ENCODE measurements around the gene DSCAML1. TPM values are rescaled to one million over a fixed set of nuclear protein-coding genes. Genes with fewer than 3 reads are reported as not detected.

DSCAML1 gene
- total and polyA plus RNA-seq, 12 donors: 0.16 to 1.5 (median 0.57) TPM

DNA sequence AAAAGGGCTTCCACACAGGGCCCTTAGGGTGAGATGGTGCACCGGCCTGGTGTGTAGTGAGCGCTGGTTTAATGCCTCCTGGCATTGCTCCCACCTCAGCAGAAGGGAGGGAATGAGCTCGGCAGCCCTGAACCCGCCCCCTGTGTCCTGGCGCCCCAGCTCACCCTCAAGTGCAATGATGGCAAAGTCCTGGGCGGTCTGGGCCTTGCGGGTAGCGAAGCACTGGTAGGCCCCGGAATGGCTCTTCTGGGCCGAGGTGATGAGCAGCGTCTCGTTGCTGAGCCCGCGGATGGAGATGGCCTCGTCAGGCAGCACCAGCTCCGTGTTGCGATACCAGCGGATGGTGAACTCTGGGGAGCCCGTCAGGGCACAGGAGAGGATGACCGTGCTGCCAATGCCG lies 276.1 kb downstream of the DSCAML1 start:
- WGBS, 2 donors: 93 to 97% methylated on average over 21 of the region's 21 CpGs
- intact Hi-C loops (cut with DNase I): no loop called here
- H3K27me3 ChIP-seq: no peaks in the 10 kb centered on the region
- H3K4me3 ChIP-seq: no peak overlapping the region
- H3K9me3 ChIP-seq: no peaks in the 10 kb centered on the region
- no peaks in the 10 kb centered on the region for H3K4me1 ChIP-seq
- peaks cover 0 to 40% (median 0%) of the 10 kb centered on the region in 9 donors for H3K36me3 ChIP-seq
- no peak overlapping the region for H3K27ac ChIP-seq
- DNase-seq: no peak
- TF ChIP-seq, protein P1, sequence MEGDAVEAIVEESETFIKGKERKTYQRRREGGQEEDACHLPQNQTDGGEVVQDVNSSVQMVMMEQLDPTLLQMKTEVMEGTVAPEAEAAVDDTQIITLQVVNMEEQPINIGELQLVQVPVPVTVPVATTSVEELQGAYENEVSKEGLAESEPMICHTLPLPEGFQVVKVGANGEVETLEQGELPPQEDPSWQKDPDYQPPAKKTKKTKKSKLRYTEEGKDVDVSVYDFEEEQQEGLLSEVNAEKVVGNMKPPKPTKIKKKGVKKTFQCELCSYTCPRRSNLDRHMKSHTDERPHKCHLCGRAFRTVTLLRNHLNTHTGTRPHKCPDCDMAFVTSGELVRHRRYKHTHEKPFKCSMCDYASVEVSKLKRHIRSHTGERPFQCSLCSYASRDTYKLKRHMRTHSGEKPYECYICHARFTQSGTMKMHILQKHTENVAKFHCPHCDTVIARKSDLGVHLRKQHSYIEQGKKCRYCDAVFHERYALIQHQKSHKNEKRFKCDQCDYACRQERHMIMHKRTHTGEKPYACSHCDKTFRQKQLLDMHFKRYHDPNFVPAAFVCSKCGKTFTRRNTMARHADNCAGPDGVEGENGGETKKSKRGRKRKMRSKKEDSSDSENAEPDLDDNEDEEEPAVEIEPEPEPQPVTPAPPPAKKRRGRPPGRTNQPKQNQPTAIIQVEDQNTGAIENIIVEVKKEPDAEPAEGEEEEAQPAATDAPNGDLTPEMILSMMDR (IDR thresholded peaks at IDR 0.05): no peak
- no peak for ATAC-seq

DNA sequence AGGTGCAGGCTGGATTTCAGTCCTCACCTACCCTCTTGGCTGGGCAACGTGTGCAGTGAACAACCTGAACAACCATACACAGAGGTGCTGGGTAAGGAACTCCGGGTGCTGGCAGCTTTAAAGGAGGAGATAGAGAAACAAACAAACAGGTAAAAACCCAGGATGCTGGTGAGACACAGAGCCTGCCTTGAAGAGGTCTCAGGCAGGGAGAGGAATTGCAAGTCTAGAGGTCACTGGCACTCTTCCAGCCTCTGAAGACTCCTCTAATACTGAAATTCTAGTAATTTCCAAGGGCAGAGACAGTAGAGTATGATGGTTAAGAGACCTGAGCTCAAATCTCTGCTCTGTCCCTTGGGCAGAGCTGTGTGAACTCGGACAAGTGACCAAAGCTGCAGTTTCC lies 276.8 kb downstream of the DSCAML1 start:
- Histone ChIP-seq H3K27ac (no peak overlapping the region), H3K27me3 (no peaks in the 10 kb centered on the region), H3K9me3 (no peaks in the 10 kb centered on the region), H3K36me3 (peaks cover 0 to 40% (median 0%) of the 10 kb centered on the region in 9 donors), H3K4me3 (no peak overlapping the region), H3K4me1 (no peaks in the 10 kb centered on the region)
- TF ChIP-seq, protein P1 (IDR thresholded peaks at IDR 0.05): no peak
- DNase-seq (no peak), ATAC-seq (no peak)
- 88 to 90% methylated on average over 3 of the region's 3 CpGs for WGBS, 2 donors
- intact Hi-C loops (cut with DNase I): no loop called here

DNA sequence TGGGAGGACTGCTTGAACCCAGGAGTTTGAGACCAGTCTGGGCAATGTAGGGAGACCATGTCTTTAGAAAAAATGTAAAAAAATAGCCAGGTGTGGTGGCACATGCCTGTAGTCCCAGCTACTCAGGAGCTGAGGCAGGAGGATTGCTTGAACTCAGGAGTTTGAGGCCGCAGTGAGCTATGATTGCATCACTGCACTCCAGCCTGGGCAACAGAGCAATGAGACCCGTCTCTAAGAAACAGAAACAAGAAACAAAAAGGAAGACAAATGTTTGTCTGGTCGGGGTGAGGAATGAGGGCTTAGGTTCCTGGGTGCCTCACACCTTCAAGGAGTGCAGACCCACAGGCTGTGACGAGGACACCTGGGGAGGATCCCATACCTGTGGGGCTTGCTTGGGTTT lies 277.4 kb downstream of the DSCAML1 start:
- Histone ChIP-seq H3K4me1 (no peaks in the 10 kb centered on the region), H3K9me3 (no peaks in the 10 kb centered on the region), H3K27me3 (no peaks in the 10 kb centered on the region), H3K4me3 (no peak overlapping the region), H3K36me3 (peaks cover 0 to 40% (median 0%) of the 10 kb centered on the region in 9 donors), H3K27ac (no peak overlapping the region)
- TF ChIP-seq, protein P1 (IDR thresholded peaks at IDR 0.05): no peak
- ATAC-seq (no peak), DNase-seq (no peak)
- intact Hi-C loops (cut with DNase I): loop anchor here in 1 of 10 donors (10.0 kb wide), 1 partner anchor 125 kb away; no protein-coding TSS in a partner anchor
- 83 to 85% methylated on average over 4 of the region's 4 CpGs for WGBS, 2 donors

DNA sequence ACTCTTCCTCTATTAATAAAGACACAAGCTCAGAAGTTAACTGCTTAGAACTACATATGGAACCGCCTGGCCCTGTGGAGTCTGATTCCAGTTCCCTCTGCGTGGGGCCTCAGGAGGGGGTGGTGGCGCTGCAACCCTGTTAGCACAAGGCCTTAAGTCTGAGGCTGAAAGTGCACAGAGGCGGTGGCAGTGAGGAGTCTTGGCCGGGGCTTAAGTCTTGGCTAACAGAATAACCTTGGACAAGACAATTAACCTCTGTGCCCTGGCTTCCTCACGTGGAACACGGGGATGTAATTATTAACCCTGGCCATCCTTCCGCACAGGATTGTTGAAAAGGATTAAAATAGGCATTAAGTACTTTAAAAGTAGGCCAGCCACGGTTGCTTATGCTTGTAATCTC lies 277.8 kb downstream of the DSCAML1 start:
- H3K36me3 ChIP-seq: peaks cover 0 to 40% (median 0%) of the 10 kb centered on the region in 9 donors
- H3K4me1 ChIP-seq: no peaks in the 10 kb centered on the region
- no peak overlapping the region for H3K27ac ChIP-seq
- H3K9me3 ChIP-seq: no peaks in the 10 kb centered on the region
- DNase-seq (no peak), ATAC-seq (no peak)
- TF ChIP-seq, protein P1 (IDR thresholded peaks at IDR 0.05): no peak
- intact Hi-C loops (cut with DNase I): loop anchor here in 1 of 10 donors (10.0 kb wide), 1 partner anchor 126 kb away; no protein-coding TSS in a partner anchor
- WGBS, 2 donors: 69 to 70% methylated on average over 9 of the region's 9 CpGs
- no peak overlapping the region for H3K4me3 ChIP-seq
- no peaks in the 10 kb centered on the region for H3K27me3 ChIP-seq

Measured in heart right ventricle (tissue), 16 donors.